Activated B cell treated with CpG ODN at 0.5 μM for 24 hours (primary cell): ENCODE results near the gene MAN1B1. TPM values are rescaled to one million over a fixed set of nuclear protein-coding genes. Genes with fewer than 3 reads are reported as not detected.

Experiments
- ATAC-seq: fragments of 200-7000 bp; cut with Tn5 transposase; one replicate; pipeline ENCODE4 v1.10.0; 2021; ENCODE audit warnings: low read depth, mild to moderate bottlenecking, moderate library complexity
- CTCF ChIA-PET: fragments of 350-600 bp; sonication (Branson Sonifier 250); formaldehyde crosslinking; loops from one replicate; lab custom pipeline; 2021; ENCODE audit warnings: antibody characterized with exemption; lab: Charles Lee
- POLR2A ChIA-PET: fragments of 350-600 bp; sonication (Branson Sonifier 250); formaldehyde crosslinking; loops from one replicate; lab custom pipeline; 2021; ENCODE audit warnings: antibody characterized with exemption; lab: Charles Lee
- DNase-seq: peaks from one replicate; pipeline ENCODE4 v3.0.0; 2022
- H3K27ac Mint-ChIP-seq: one replicate; pipeline ENCODE4 v1.8.0; 2020; ENCODE audit warnings: mixed read lengths
- H3K27me3 Mint-ChIP-seq: one replicate; pipeline ENCODE4 v1.8.0; 2021; ENCODE audit warnings: mixed read lengths
- H3K36me3 Mint-ChIP-seq: one replicate; pipeline ENCODE4 v1.8.0; 2021; ENCODE audit warnings: low read depth, mixed read lengths
- H3K4me1 Mint-ChIP-seq: one replicate; pipeline ENCODE4 v1.8.0; 2021; ENCODE audit warnings: mixed read lengths
- H3K4me3 Mint-ChIP-seq: one replicate; pipeline ENCODE4 v1.8.0; 2020; ENCODE audit warnings: mild to moderate bottlenecking, mixed read lengths
- H3K9me3 Mint-ChIP-seq: one replicate; pipeline ENCODE4 v1.8.0; 2020; ENCODE audit warnings: mixed read lengths
- CTCF ChIP-seq: fragments of 200-600 bp; IDR thresholded peaks from one replicate; pipeline ENCODE4 v1.8.0; 2022; ENCODE audit warnings: antibody characterized with exemption, mild to moderate bottlenecking
- intact Hi-C: fragments of 100-400 bp; cut with micrococcal nuclease; formaldehyde crosslinking; loops from one replicate; pipeline ENCODE4 v1.15.1; 2024
- total RNA-seq: library from RNA; stranded (reverse); gene quantifications from 2 replicates; pipeline ENCODE4 v1.2.3, GENCODE V29; 2022

MAN1B1 gene
- total RNA-seq, 1 donor from 2014 or later, result 37.7 TPM

- no peak for TF ChIP-seq CTCF
- no peak for DNase-seq
- ChIA-PET CTCF (no interaction called here), POLR2A (interaction anchor here (1.2 kb wide), 1 partner anchor 11 kb away, joined by 3 read pairs; no protein-coding TSS in a partner anchor)
- Mint-ChIP-seq H3K27me3 (peaks cover 14% of the 10 kb centered on the region), H3K27ac (no peak overlapping the region), H3K36me3 (no peaks in the 10 kb centered on the region), H3K4me1 (peaks cover 14% of the 10 kb centered on the region), H3K4me3 (no peak overlapping the region), H3K9me3 (no peaks in the 10 kb centered on the region)
- ATAC-seq, result no peak
- intact Hi-C loops, result no loop called here
Measured at GRCh38 chr9:137148242-137148641, 61.5 kb downstream of the MAN1B1 start.

GRCh38 chr9:137148661-137149060 is 61.9 kb downstream of the MAN1B1 start:
- intact Hi-C loops, result no loop called here
- Mint-ChIP-seq H3K27ac (no peak overlapping the region), H3K4me1 (peaks cover 14% of the 10 kb centered on the region), H3K4me3 (no peak overlapping the region), H3K27me3 (peaks cover 10% of the 10 kb centered on the region), H3K36me3 (no peaks in the 10 kb centered on the region), H3K9me3 (no peaks in the 10 kb centered on the region)
- DNase-seq (no peak), ATAC-seq (no peak)
- no peak for TF ChIP-seq CTCF
- ChIA-PET POLR2A (interaction anchor here (0.6 to 1.2 kb wide), 2 partner anchors 12 to 229 kb away, joined by 3 to 5 read pairs; no protein-coding TSS in a partner anchor), CTCF (no interaction called here)

- Mint-ChIP-seq H3K27me3 (peaks cover 6% of the 10 kb centered on the region), H3K36me3 (no peaks in the 10 kb centered on the region), H3K4me1 (peaks cover 14% of the 10 kb centered on the region), H3K27ac (no peak overlapping the region), H3K4me3 (no peak overlapping the region), H3K9me3 (no peaks in the 10 kb centered on the region)
- TF ChIP-seq CTCF, result no peak
- ATAC-seq (no peak), DNase-seq (no peak)
- CTCF ChIA-PET, result interaction anchor here (0.6 to 1.1 kb wide), 2 partner anchors 13 to 14 kb away, joined by 3 read pairs; no protein-coding TSS in a partner anchor
- intact Hi-C loops, result no loop called here
- POLR2A ChIA-PET, result interaction anchor here (0.6 to 3.1 kb wide), 3 partner anchors 17 to 230 kb away, joined by 3 to 76 read pairs (median 5); no protein-coding TSS in a partner anchor
Measured at GRCh38 chr9:137149363-137149762, 62.6 kb downstream of the MAN1B1 start.

GRCh38 chr9:137149942-137150616 is 63.3 kb downstream of the MAN1B1 start:
- Mint-ChIP-seq H3K36me3 (no peaks in the 10 kb centered on the region), H3K4me1 (peaks cover 14% of the 10 kb centered on the region), H3K4me3 (no peak overlapping the region), H3K9me3 (no peaks in the 10 kb centered on the region), H3K27me3 (peaks cover 8% of the 10 kb centered on the region), H3K27ac (peak overlapping the region; percentile 30)
- TF ChIP-seq CTCF, result no peak
- CTCF ChIA-PET, result interaction anchor here (1.1 kb wide), 1 partner anchor 13 kb away, joined by 3 read pairs; no protein-coding TSS in a partner anchor
- no peak for ATAC-seq
- DNase-seq, result no peak
- intact Hi-C loops, result loop anchor here (2.0 kb wide), 4 partner anchors 63 to 157 kb away; partner anchors contain the start of genes MAN1B1, PAXX and RNF208
- POLR2A ChIA-PET, result interaction anchor here (0.6 to 3.1 kb wide), 12 partner anchors 11 to 91 kb away, joined by 3 to 76 read pairs (median 14); partner anchors contain the start of genes ANAPC2, GRIN1, MAN1B1 and SSNA1
